ENCODE results near the gene SLC24A4.

SLC24A4 gene

DNA sequence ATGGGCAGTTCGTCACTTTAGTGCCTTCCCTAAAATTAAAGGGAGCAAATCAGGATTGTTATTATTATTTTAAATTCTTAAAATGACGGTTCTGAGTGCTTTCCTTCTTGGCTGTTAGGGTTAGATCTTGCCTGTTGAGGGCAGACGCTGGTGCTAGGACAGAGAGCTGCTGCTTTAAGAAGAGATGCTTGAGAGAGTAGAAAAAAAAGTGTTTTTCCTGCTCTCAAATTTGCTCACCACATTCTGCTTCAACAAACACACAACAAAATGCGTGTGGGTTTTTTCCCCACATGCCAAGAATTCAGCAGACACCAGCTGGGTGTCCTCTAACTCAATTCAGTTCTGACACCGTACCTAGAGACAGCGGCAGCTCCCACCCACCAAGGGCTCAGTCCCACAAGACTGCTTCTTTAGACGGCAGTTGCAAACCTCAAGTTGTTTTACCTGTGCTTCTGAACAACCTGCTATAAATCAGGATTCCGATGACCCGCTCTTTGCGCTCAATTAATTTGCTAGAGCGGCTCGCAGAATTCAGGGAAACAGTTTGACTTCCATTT, 114.8 kb downstream of the SLC24A4 start:
- DNase-seq (ENCODE audit: low read depth): no peak

DNA sequence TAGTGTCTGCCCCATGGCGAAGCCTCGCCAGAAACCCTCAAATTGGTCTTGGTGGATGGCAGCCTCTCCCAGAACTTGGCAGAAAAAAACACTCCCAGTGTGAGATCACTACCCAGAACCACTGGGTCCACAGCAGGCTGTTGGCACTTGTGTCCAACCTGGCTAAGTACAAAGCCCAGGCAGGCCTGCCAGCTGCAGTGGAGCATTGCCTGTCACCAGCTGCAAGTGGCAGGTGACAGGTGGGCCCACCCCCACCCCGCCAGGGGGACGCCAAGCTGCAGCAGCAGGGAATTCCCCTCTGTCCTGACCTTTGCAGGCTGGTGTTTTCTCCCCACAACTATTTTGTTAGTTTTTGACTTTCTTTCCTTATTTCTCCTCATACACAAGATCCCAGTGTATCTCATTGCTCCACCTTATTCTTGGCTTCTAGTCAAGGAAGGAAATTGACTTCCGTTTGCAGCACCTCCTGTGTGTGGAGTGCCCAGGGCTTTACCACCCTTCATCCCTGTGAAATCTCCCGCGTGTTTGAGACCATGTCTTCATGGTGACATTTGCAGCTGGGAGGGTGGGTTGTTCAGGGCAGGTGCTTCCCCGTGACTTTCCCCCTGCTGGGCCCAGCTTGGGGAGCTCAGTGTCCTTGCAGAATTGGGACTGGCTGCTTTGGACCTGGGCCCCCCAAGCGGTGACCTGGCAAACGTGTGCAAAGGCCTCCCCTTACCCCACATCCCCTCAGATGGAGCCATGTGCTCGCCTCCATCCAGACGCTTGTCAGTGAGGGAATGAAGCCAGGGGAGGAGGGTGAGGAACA, 116.8 kb downstream of the SLC24A4 start:
- DNase-seq (ENCODE audit: low read depth): no peak

DNA sequence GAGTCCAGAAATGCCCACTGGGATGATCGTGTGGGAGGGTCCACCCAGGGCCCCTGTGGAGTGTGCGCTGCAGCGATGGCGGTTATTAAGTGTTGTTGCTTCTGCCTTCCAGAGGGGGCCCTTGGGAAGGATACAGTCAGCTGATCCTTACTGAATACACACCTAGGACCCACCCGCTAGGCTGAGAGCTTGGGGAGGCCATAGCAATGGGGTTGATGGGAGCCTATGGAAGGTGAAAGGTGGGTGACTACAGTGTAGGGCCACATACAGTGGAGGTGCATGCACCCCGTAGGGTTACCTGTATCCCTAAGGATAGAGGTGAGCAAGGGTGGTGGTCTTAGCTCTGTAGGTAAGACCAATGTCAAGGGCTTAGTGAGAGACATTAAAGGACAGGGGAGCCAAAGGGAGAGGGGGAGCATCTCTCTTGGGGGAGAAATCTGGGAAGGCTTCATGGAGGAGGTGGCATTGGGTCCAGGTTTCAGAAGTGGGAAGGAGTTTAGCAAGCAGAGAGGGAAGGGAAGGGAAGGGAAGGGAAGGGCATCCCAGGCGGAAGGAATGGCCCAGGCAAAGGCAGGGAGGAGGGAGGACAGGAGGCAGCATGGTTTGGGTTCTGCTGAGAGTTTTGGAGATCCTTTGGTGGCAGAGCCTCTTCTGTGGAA, 117.5 kb downstream of the SLC24A4 start:
- DNase-seq (ENCODE audit: low read depth): no peak

DNA sequence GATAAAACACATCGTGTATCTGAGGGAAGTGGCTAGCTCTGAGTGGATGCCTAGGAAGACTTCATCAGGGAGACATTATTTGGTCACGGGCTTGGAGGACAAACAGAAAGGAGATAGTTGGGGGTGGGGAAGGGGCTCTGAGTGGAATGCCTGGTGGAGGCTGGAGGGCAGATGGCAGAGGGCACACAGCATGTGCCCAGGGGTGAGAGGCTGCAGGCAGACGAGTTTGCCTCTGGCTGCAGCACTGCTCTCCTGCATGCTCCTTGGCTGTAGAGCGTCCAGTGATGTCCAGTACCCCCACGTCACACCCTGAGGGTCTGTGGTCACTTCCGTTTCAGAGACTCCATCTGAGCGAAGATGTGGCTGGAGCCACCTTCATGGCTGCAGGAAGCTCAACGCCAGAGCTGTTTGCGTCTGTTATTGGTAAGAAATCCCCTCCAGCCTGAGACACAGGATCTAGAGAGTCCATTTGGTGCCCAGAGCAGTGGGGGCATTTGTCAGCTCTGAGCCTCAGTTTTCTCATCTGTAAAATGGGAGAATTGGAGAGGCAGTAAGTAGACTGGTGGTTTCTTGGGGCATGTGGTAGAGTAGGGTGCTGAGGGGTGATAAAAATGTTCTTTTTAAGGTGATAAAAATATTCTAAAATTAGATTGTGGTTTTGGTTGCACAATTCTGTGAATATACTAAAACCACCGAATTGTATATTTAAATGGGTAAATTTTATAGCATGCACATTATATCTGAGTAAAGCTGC, 119.0 kb downstream of the SLC24A4 start:
- no peak for DNase-seq (ENCODE audit: low read depth)

DNA sequence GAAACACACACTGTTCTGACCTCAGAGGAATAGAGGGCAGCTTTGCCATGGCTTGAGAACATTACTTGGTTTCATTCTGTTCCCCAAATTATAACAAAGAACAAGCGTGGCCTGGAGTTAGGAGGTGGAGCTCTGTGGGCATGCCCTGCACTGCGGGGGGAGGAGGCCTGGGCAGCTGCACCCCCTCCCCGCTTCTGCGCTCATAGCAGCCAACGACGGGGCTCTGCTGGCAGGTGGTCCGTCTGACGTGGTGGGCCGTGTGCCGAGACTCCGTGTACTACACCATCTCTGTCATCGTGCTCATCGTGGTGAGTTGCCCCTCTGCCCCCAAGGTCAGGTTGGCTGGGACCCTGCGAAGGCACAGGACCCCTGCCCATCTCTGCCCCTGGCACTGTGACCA, 120.2 kb downstream of the SLC24A4 start:
- DNase-seq (ENCODE audit: low read depth): no peak

DNA sequence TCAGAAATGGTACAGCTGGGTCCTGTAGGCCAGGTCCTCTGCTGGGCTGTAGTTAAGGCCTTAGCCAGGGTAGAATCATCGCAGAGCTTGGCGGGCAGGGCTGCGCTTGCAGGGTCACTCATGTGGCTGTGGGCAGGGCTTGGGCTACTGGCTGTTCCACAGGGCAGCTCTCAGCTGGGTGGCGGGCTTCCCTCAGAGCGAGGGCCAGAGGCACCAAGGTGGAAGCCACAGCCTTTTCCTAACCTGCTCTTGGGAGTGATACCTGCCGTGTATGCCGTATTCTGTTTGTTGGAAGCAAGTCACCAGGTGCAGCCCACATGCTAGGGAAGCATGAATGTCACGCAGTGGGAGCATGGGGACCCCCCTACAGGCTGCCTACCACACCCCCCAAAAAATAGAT, 120.8 kb downstream of the SLC24A4 start:
- no peak for DNase-seq (ENCODE audit: low read depth)

DNA sequence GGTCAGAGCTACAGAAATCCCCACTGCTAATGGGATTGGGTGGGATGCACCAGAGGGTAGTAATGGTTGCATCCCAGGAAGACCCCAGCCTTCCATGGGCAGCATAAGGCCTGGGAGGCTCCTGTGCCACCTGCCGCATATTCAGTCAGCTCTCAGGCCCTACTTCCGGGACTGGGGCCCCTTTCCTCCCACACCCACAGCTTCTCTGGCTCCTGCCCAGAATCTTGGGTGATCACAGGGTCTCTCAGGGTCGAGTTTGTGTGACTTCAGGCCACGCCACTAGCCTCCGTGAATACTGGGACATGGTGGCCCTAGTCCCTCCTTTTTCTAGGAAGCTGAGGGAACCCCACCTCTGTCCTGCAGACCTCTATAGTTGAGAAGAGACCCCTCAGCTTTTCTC, 123.8 kb downstream of the SLC24A4 start:
- no peak for DNase-seq (ENCODE audit: low read depth)

DNA sequence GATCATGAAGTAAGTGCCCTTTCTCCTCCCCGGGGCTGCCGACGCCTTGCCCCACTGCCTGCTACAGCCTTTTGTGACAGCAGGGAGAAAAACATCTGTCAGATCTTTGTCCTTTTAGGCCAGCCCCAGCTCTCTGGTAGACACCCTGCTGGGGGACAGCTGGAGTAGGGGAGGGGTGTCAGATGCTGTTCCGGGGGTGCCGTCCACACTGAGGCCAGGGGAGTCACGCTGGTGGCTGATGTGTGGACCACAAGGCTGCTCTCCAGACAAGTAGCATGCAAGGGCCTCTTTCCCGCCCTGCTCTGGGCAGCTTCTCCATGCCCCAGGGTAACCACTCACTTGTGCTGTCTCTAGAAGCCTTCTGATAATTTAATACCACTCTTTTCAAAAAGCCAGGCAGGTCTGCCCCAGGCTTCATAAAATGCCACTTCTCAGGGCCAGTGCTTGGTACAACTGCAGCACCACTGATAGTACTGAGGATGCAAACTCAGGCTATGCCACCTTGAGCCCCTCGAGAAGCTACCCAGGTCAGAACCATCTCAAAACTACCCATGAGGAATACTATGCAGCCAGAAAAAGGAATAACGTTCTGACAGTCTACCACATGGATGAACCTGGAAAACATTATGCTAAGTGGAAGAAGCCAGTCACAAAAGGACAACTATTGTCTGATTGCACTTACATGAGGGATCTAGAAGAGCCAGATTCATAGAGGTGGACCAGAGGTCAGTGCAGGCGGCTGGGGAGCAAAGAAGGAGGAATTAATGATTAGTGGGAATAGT, 124.6 kb downstream of the SLC24A4 start:
- DNase-seq (ENCODE audit: low read depth): no peak

DNA sequence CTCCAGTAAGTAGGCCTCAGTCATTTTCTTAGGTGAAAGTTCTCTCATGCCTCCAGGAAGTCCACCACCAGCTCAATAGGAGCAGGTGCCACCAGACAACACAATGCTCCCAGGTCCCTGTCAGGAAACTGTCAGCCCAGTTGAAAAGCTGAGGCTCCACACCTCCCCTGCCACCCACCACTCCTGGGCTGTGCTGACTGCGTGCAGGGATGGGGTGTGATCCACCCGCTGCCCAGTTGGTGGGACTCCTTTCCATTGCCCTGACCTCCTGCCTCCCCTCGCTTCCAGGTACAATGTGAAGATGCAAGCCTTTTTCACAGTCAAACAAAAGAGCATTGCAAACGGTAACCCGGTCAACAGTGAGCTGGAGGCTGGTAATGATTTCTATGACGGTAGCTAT, 125.8 kb downstream of the SLC24A4 start:
- no peak for DNase-seq (ENCODE audit: low read depth)

DNA sequence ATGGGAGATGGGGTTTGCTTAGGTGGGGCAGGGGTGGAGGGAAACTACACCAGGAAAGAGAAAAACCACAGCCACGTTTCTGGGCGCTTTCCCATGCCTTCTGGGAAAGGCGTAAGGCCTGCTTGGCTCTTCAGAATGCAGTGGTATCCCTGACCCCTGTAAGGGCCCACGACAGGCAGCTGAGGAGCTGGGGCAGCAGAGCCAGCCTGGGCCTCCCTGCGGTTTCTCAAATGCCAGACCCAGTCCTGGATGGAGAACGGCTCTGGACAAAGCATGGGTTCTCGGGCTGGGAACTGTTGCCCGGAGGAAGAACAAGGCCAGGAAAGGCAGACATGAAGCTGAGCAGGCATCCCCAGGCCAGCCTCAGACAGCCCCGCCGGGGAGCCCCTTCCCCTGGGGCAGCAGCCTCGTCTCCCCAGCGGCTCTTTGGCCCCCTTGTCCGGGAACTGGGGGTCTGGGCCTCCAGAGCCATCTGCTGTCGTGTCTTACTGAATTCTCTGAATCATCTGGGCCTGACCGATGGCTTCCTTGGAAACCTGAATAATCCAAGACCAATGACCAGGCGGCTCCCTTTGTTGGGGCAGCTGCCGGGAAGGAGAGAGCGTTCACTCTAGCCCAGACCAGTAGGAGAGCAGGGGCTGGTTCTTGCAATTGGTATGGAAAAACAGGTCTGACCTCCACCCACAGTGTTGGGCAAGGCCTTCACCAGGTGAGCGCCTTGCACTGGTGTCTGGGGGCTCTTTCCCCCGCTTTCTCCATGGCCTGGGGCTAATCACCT, 126.6 kb downstream of the SLC24A4 start:
- no peak for DNase-seq (ENCODE audit: low read depth)

DNA sequence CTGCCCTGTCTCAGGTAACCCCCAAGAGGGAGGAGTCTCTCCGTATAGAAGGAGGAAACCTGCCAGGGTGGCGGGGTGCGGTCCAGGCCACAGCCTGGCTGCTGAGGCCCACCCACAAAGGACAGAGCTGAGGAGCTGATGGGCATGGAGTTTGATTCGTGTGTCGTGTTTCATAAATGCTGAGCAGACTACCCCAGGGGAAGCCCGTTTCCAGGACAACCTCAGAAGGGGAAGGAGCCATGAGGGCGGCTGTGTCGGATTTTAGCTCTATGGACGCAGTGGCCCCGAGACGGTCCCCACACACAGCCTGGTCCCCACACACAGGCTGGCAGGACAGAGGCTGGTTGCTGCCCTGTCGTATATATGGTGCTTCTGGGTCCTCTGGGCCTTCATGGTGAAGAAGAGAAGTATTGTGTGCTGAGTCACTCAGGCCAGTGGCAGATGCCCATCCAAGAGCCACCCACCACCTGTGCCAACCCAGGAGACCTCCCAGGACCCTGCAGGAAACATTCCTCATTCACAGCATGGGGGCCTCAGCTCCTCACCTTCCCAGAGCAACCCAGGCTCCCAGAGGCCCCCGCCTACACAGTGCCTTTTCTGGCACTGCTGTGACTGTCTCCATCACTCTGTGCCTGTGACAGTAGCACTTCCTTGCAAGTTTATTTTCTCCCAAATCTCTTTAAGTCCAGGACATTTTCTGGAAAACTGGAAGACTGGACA, 127.5 kb downstream of the SLC24A4 start:
- no peak for DNase-seq (ENCODE audit: low read depth)

DNA sequence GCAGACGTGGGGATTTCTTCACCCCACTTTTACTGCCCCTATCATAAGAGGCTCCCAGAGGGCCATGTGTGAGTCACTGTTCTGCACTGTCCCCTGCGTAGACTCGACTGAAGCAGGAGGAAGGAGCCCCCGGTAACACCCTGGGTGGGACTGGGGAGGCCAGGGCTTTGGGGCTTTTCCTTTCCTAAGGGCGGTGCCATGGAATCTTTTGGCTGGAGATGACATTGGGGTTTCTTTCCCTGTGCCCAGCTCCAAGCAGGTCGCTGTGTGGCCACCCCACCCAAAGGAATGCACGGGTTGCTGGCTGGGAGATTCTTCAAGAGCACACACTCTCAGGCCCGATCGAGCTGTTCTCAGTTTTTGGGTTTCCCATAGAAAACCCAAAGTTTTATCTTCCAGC, 128.3 kb downstream of the SLC24A4 start:
- no peak for DNase-seq (ENCODE audit: low read depth)

DNA sequence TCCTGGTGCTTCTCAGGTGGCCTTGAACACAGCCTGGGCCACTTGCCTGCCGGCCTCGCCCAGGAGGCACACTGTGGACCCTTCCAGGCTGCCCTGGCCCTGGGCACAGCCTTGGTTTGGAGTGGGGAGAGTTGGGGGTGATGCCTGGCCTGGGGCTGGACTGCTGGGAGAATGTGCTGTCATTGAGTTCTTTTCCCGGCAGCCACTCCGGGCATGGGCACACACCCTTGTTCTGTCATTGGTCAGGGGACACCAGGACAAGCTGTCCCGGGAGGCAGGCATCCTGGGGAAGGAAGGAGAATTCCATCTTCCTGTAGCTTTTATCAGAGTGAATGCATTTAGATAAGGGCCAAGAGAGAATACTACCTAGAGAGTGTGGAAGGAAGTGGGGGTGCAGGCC, 128.8 kb downstream of the SLC24A4 start:
- no peak for DNase-seq (ENCODE audit: low read depth)

DNA sequence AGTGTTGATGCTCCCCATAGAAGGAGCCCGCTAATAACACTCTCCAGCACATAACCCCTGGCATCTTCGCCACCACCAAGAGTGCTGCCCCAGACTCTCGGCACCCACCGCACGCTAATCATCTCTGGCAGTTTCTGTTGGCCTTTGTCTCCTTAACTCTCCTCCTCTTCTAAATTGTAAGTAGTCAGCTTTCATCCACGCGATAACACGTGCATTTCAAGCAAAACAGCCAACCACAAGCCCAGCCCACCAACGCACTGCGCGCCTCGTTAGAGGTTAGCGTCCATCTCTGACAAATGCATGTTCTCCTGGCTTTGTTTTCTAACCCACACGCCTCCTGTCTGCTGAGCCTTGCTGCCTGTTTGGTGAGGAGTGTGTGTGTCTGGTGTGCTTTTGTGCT, 129.5 kb downstream of the SLC24A4 start:
- no peak for DNase-seq (ENCODE audit: low read depth)

DNA sequence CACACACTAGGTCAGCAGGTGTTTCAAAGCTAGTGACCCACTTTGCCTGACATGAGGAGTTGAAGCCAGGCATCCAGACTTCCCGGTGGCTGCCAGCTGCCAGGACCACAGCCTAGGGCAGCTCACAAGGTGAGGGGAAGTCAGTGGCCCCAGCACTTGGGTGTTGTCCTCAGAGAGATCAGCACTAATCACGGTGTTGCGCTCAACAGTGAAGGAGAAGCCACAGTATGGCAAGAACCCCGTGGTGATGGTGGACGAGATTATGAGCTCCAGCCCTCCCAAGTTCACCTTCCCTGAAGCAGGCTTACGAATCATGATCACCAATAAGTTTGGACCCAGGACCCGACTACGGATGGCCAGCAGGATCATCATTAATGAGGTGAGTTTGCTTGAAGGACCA, 130.7 kb downstream of the SLC24A4 start:
- DNase-seq (ENCODE audit: low read depth): no peak

DNA sequence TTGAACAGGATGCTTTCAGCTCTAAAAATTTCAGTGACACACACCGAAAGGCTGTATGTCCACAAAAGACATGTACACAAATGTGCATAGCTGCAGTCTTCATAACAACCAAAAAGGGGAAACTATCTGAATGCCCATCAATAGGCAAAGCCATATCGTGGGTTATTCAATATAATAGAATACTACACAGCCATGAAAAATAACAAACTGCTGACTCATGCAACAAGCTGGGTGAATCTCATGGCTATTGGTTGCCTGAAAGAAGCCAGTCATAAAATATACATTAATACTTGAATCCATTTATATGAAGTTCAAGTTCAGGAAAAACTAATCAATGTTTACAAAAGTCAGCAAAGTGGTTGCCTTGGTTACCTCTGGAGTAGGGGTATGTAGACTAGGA, 132.3 kb downstream of the SLC24A4 start:
- no peak for DNase-seq (ENCODE audit: low read depth)

DNA sequence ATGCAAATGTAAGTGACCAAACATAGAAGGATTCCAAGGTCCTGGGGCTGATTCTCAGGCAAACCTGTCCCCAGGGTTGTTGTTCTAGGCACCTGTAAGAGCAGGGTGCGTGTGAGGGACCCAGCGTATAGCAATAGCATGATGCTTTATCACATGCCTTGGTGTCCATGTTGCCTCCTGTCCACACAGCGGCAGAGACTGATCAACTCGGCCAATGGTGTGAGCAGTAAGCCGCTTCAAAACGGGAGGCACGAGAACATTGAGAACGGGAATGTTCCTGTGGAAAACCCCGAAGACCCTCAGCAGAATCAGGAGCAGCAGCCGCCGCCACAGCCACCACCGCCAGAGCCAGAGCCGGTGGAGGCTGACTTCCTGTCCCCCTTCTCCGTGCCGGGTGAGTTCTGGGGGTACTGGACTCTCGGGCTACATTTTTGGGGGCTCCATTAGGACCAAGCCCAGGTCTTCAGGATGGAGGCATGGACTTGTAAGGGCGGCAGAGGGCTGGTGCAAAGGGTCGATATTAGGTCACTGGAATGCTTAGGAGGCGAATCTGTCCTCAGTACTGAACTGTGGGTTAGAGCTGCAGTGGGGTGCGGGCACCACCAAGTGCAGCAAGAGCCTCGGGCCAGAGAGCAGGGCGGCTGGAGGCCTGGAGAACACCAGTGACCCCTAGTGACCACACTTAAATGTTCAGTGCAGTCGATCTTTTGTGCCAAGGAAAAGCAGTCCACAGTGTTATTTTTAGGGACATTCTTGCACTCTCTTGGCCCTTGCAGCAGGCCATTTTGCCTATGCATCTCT, 133.4 kb downstream of the SLC24A4 start:
- no peak for DNase-seq (ENCODE audit: low read depth)

DNA sequence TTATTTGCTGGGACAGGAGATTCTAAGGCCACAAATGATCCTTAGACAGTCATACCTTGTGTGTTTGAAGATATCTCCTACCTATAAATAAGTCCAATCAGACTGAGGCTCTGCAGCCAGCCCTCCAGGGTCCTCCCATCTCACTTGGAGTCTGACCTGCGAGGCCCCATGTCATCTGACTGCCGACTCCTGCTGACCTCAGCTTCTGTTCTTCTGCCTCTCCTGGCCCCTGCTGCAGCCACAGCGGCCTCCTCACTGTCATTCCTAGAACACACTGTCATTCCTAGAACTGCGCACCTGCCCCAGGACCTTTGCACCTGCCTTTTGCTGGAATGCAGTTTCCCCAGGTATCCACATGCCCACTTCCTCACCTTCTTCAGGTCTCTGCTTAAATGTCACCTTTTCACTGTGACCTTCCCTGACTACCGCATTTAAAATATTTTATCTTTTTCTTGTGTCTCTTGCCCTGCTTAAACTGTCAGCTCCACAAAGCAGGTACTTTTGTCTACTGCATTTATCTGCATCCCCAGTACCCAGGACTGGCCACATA, 134.1 kb downstream of the SLC24A4 start:
- no peak for DNase-seq (ENCODE audit: low read depth)

All from stimulated activated CD8-positive, alpha-beta memory T cell treated with anti-CD3 and anti-CD28 coated beads, Interleukin-4, amount 100 ng/mL, for 24 hours (primary cell).